Activated gamma-delta T cell treated with Interleukin-2 at 50 U/mL for 16 hours (primary cell): ENCODE measurements around the gene STX12.
A peak's percentile ranks its signal among the peaks of the same experiment; 100 is the strongest.
"Not testable (repeated sequence)": the region's sequence is repeated elsewhere in the genome, so short reads cannot be mapped to it uniquely, and the experiment has no call there.

Experiments
- DNase-seq: peaks from one replicate; pipeline ENCODE4 v3.0.0-alpha.2; 2020

The STX12 gene

GRCh38 chr1:27772932-27773825 lies at the start of gene STX12:
Gene STX12, plus strand, starts transcription at chr1:27773219. Its CDS starts 89 bp downstream, at chr1:27773308.
- DNase-seq: peak; percentile 97

GRCh38 chr1:27724961-27725373 lies 48.1 kb upstream of the STX12 start:
- no peak for DNase-seq

- peak; percentile 99 for DNase-seq
Measured at GRCh38 chr1:27725374-27726172, 47.4 kb upstream of the STX12 start, which contains the start of gene FAM76A. Gene FAM76A, plus strand, starts transcription at chr1:27725961. Its CDS starts 120 bp downstream, at chr1:27726081.

- peak; percentile 37 for DNase-seq
Measured at GRCh38 chr1:27726173-27727044, 46.6 kb upstream of the STX12 start.

- DNase-seq: no peak
Measured at GRCh38 chr1:27727126-27727525, 45.9 kb upstream of the STX12 start.

- DNase-seq: no peak
Measured at GRCh38 chr1:27736252-27736651, 36.8 kb upstream of the STX12 start.

GRCh38 chr1:27741121-27741520 lies 31.9 kb upstream of the STX12 start:
- DNase-seq: no peak

GRCh38 chr1:27744556-27744955 lies 28.5 kb upstream of the STX12 start:
- no peak for DNase-seq

GRCh38 chr1:27745466-27745865 lies 27.6 kb upstream of the STX12 start:
- no peak for DNase-seq

GRCh38 chr1:27752360-27752759 lies 20.7 kb upstream of the STX12 start:
- DNase-seq: no peak

- no peak for DNase-seq
Measured at GRCh38 chr1:27755286-27755685, 17.7 kb upstream of the STX12 start.

GRCh38 chr1:27755865-27756264 lies 17.2 kb upstream of the STX12 start:
- no peak for DNase-seq

GRCh38 chr1:27759236-27759635 lies 13.8 kb upstream of the STX12 start:
- DNase-seq: no peak

- no peak for DNase-seq
Measured at GRCh38 chr1:27760426-27760825, 12.6 kb upstream of the STX12 start.

GRCh38 chr1:27762033-27762432 lies 11.0 kb upstream of the STX12 start:
- DNase-seq: no peak

GRCh38 chr1:27763358-27763757 lies 9.7 kb upstream of the STX12 start:
- no peak for DNase-seq

- DNase-seq: no peak
Measured at GRCh38 chr1:27770293-27770830, 2.7 kb upstream of the STX12 start.

GRCh38 chr1:27772036-27772931 lies 735 bp upstream of the STX12 start:
- no peak for DNase-seq

- no peak for DNase-seq
Measured at GRCh38 chr1:27773826-27774445, 917 bp downstream of the STX12 start.

- no peak for DNase-seq
Measured at GRCh38 chr1:27774654-27775053, 1.6 kb downstream of the STX12 start.

- not testable (repeated sequence) for DNase-seq
Measured at GRCh38 chr1:27775336-27775735, 2.3 kb downstream of the STX12 start.
